Neural cell (in vitro differentiated cells): Measurements from ENCODE around the gene TMPRSS6.

ENCODE experiments used
- CTCF ChIP-seq: fragments of 450-650 bp; IDR thresholded peaks from 2 replicates; pipeline ENCODE4 v1.5.1; 2014; ENCODE audit warnings: antibody characterized with exemption, mild to moderate bottlenecking, moderate library complexity; ENCODE audit not compliant: poor library complexity, severe bottlenecking
- EP300 ChIP-seq: fragments of 450-650 bp; conservative IDR thresholded peaks from 2 replicates; pipeline ENCODE4 v1.6.1; 2014; ENCODE audit warnings: antibody characterized with exemption, mild to moderate bottlenecking, moderate library complexity; ENCODE audit not compliant: poor library complexity, severe bottlenecking
- EZH2 ChIP-seq: fragments of 200-600, 300-800 bp; shearing (Covaris generic), sonication (generic); IDR thresholded peaks from 2 replicates; pipeline ENCODE4 v1.6.1; 2014; ENCODE audit warnings: antibody characterized with exemption, low read length, borderline replicate concordance, mild to moderate bottlenecking; ENCODE audit not compliant: insufficient read depth, poor library complexity, severe bottlenecking
- MXI1 ChIP-seq: fragments of 450-650 bp; conservative IDR thresholded peaks from 2 replicates; pipeline ENCODE4 v1.6.1; 2014; ENCODE audit warnings: antibody characterized with exemption, mild to moderate bottlenecking; ENCODE audit not compliant: poor library complexity, severe bottlenecking
- POLR2AphosphoS5 ChIP-seq: IDR thresholded peaks from 2 replicates; pipeline ENCODE4 v1.6.1; 2012
- RAD21 ChIP-seq: fragments of 450-650 bp; conservative IDR thresholded peaks from 2 replicates; pipeline ENCODE4 v1.6.1; 2014; ENCODE audit warnings: antibody characterized with exemption, mild to moderate bottlenecking, moderate library complexity
- REST ChIP-seq: IDR thresholded peaks from 2 replicates; pipeline ENCODE4 v1.6.1; 2012; ENCODE audit warnings: borderline replicate concordance
- TAF1 ChIP-seq: IDR thresholded peaks from 2 replicates; pipeline ENCODE4 v1.6.1; 2012; ENCODE audit warnings: low read depth

- TF ChIP-seq REST (no peak), CTCF (no peak), RAD21 (no peak), EZH2 (no peak), MXI1 (no peak), POLR2AphosphoS5 (no peak), EP300 (no peak), TAF1 (no peak)
Measured at GRCh38 chr22:37155971-37156370, 46.5 kb upstream of the TMPRSS6 start.
